ENCODE measurements around the gene CNPY2. TPM values are rescaled to one million over a fixed set of nuclear protein-coding genes. Genes with fewer than 3 reads are reported as not detected.

CNPY2 gene
- total and polyA plus RNA-seq, 2 of the 13 experiments (the other 11 are each of a cell fraction or from before 2014, with no cell fraction given) = 285 to 356 TPM

DNA sequence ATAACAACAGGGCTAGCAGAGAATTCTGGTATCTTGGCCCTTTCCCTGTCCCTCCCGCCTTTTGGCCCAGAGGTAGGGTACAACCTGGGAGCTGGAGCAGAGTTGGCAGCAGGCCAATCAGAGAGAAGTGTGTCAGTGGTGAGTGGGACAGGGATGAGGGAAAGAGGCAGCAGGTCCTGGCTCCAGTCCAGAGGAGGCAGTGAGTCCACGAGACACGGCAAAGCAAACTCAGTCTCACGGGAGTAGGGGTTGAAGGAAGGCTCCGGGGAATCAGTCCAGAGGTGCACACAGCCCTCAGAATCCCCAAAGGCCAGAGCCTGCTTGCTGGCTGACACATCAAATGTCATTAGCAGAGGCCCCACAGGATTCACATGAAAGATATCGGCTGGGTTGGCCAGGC, 10.7 kb upstream of the CNPY2 start (continued):
- TF ChIP-seq ZNF839 (CRISPR knock-in tag; IDR thresholded peaks at IDR 0.05; ENCODE audit: borderline replicate concordance) = no peak
- TF ChIP-seq ZKSCAN1 (IDR thresholded peaks at IDR 0.05; ENCODE audit: low read length) = no peak
- no peak for TF ChIP-seq ZNF766 (CRISPR knock-in tag; IDR thresholded peaks at IDR 0.05; ENCODE audit: borderline replicate concordance)
- TF ChIP-seq, protein P1, sequence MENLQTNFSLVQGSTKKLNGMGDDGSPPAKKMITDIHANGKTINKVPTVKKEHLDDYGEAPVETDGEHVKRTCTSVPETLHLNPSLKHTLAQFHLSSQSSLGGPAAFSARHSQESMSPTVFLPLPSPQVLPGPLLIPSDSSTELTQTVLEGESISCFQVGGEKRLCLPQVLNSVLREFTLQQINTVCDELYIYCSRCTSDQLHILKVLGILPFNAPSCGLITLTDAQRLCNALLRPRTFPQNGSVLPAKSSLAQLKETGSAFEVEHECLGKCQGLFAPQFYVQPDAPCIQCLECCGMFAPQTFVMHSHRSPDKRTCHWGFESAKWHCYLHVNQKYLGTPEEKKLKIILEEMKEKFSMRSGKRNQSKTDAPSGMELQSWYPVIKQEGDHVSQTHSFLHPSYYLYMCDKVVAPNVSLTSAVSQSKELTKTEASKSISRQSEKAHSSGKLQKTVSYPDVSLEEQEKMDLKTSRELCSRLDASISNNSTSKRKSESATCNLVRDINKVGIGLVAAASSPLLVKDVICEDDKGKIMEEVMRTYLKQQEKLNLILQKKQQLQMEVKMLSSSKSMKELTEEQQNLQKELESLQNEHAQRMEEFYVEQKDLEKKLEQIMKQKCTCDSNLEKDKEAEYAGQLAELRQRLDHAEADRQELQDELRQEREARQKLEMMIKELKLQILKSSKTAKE (CRISPR knock-in tag; IDR thresholded peaks at IDR 0.05; ENCODE audit: borderline replicate concordance) = no peak

DNA sequence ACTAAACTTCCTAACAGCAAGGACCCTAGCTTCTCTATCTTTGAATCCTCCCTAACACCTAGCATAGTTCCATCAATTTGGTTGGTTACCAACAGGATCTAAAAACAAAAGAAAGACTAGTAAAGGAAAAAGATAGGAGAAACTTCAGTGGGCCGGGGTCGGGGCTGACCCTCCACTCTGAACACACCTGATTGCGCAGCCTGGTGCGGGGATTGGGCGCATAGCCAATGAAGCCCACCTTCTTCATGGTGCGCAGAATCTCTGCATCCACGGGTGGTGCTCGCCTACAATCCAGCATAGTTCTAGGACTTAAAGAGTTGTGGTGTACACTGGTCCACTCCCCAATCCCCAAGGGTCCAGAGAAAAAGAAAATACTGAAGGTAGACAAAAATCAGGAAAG, 10.3 kb upstream of the CNPY2 start:
- H3K4me2 ChIP-seq (ENCODE audit: low read depth, low read length) = no peak overlapping the region
- WGBS (ENCODE audit: low lambda C conversion rate) = 99% methylated on average over 8 of the region's 8 CpGs
- no peak for DNase-seq (ENCODE audit: low spot score)
- H3K4me3 ChIP-seq (replicated peaks in 1 of 3; ENCODE audit: insufficient read depth in 1 of 3, low read depth in 2 of 3, low read length in 3 of 3) = no peak overlapping the region
- no peaks in the 10 kb centered on the region for H4K20me1 ChIP-seq (ENCODE audit: insufficient read depth, low read length)
- no peak overlapping the region for H2AFZ ChIP-seq (ENCODE audit: low read length)
- ChIA-PET POLR2A (interaction anchor here (0.9 kb wide), 1 partner anchor 10 kb away, joined by 3 read pairs; the partner anchor contains the start of gene CNPY2), CTCF (ENCODE audit: low intra/inter-chr PET ratio, low total read pairs) (no interaction called here)
- peaks cover 22 to 58% of the 10 kb centered on the region in 2 experiments; a peak in 4 of 5 replicates for H3K36me3 ChIP-seq (replicated peaks in 1 of 2; ENCODE audit: control insufficient read depth in 1 of 2, insufficient read depth in 2 of 2, low read length in 2 of 2)
- H3K9ac ChIP-seq (ENCODE audit: insufficient read depth, low read depth, low read length) = no peak overlapping the region
- H3K4me1 ChIP-seq (ENCODE audit: insufficient read depth, low read length) = peaks cover 15% of the 10 kb centered on the region
- BruUV-seq (replicated peaks) = no TSS peak
- H3K9me3 ChIP-seq (ENCODE audit: low read length) = no peaks in the 10 kb centered on the region
- no peaks in the 10 kb centered on the region for H3K27me3 ChIP-seq (ENCODE audit: control insufficient read depth in 1 of 2, insufficient read depth in 2 of 2, low read length in 2 of 2)
- no peak overlapping the region for H3K27ac ChIP-seq (ENCODE audit: extremely low read length, insufficient read depth, low read length)
- intact Hi-C loops (cut with micrococcal nuclease; ENCODE audit: unreplicated experiment) (no loop called here), in situ Hi-C loops (cut with HindIII; ENCODE audit: extremely low pct_ligation_motif_present, low pct_unique_long_range_greater_than_20kb) (no loop called here)
- H3K79me2 ChIP-seq (ENCODE audit: insufficient read depth, low read length) = no peaks in the 10 kb centered on the region
- FAIRE-seq = no peak
- ATAC-seq = no peak
- TF ChIP-seq ZNF570 (CRISPR knock-in tag; IDR thresholded peaks at IDR 0.05; ENCODE audit: borderline replicate concordance) (no peak), ZNF878 (CRISPR knock-in tag; IDR thresholded peaks at IDR 0.05) (no peak), SUZ12 (IDR thresholded peaks at IDR 0.05; ENCODE audit: low read depth, low read length) (no peak), SOX5 (CRISPR knock-in tag; IDR thresholded peaks at IDR 0.05; ENCODE audit: borderline replicate concordance) (no peak), RBFOX2 (IDR thresholded peaks at IDR 0.05; ENCODE audit: low read depth, low read length) (no peak), NONO (IDR thresholded peaks at IDR 0.05) (no peak), NONO (CRISPR knock-in tag; conservative IDR thresholded peaks at IDR 0.05) (no peak), HCFC1 (IDR thresholded peaks at IDR 0.05; ENCODE audit: low read depth, low read length) (no peak), GATAD2A (CRISPR knock-in tag; IDR thresholded peaks at IDR 0.05) (no peak)
- TF ChIP-seq, protein P2, sequence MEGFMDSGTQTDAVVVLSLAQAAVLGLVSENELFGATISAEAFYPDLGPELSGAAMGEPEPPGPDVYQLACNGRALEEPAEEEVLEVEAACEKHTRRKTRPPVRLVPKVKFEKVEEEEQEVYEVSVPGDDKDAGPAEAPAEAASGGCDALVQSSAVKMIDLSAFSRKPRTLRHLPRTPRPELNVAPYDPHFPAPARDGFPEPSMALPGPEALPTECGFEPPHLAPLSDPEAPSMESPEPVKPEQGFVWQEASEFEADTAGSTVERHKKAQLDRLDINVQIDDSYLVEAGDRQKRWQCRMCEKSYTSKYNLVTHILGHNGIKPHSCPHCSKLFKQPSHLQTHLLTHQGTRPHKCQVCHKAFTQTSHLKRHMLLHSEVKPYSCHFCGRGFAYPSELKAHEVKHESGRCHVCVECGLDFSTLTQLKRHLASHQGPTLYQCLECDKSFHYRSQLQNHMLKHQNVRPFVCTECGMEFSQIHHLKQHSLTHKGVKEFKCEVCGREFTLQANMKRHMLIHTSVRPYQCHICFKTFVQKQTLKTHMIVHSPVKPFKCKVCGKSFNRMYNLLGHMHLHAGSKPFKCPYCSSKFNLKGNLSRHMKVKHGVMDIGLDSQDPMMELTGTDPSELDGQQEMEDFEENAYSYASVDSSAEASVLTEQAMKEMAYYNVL (CRISPR knock-in tag; IDR thresholded peaks at IDR 0.05; ENCODE audit: borderline replicate concordance) = no peak
- TF ChIP-seq, protein P3, sequence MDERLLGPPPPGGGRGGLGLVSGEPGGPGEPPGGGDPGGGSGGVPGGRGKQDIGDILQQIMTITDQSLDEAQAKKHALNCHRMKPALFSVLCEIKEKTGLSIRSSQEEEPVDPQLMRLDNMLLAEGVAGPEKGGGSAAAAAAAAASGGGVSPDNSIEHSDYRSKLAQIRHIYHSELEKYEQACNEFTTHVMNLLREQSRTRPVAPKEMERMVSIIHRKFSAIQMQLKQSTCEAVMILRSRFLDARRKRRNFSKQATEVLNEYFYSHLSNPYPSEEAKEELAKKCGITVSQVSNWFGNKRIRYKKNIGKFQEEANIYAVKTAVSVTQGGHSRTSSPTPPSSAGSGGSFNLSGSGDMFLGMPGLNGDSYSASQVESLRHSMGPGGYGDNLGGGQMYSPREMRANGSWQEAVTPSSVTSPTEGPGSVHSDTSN (CRISPR knock-in tag; IDR thresholded peaks at IDR 0.05) = no peak
- TF ChIP-seq, protein P4, sequence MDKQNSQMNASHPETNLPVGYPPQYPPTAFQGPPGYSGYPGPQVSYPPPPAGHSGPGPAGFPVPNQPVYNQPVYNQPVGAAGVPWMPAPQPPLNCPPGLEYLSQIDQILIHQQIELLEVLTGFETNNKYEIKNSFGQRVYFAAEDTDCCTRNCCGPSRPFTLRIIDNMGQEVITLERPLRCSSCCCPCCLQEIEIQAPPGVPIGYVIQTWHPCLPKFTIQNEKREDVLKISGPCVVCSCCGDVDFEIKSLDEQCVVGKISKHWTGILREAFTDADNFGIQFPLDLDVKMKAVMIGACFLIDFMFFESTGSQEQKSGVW (CRISPR knock-in tag; IDR thresholded peaks at IDR 0.05; ENCODE audit: borderline replicate concordance) = no peak
- TF ChIP-seq, protein P5, sequence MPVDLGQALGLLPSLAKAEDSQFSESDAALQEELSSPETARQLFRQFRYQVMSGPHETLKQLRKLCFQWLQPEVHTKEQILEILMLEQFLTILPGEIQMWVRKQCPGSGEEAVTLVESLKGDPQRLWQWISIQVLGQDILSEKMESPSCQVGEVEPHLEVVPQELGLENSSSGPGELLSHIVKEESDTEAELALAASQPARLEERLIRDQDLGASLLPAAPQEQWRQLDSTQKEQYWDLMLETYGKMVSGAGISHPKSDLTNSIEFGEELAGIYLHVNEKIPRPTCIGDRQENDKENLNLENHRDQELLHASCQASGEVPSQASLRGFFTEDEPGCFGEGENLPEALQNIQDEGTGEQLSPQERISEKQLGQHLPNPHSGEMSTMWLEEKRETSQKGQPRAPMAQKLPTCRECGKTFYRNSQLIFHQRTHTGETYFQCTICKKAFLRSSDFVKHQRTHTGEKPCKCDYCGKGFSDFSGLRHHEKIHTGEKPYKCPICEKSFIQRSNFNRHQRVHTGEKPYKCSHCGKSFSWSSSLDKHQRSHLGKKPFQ (CRISPR knock-in tag; IDR thresholded peaks at IDR 0.05; ENCODE audit: insufficient replicate concordance) = no peak

All from HepG2 (cell line).